Esophagus muscularis mucosa (tissue), 4 donors: ENCODE results near the gene LMO7. TPM values are rescaled to one million over a fixed set of nuclear protein-coding genes. Genes with fewer than 3 reads are reported as not detected.

Experiments
- DNase-seq: peaks from one replicate; pipeline ENCODE4 v3.0.0-alpha.2; 2017; ENCODE audit errors: extremely low spot score
- H3K27ac ChIP-seq, 4 donors: fragments of 200-600 bp; sonication (generic); replicated peaks in 1 of 4; 1 replicate in 3 of 4; 2 replicates in 1 of 4; pipeline ENCODE4 v1.5.1; 2016 to 2019; ENCODE audit warnings: mild to moderate bottlenecking in 1 of 4
- H3K27me3 ChIP-seq, 4 donors: fragments of 200-600 bp; sonication (generic); one replicate each; pipeline versions ENCODE4 v1.5.1 to v1.6.0; 2016 to 2019
- H3K36me3 ChIP-seq, 4 donors: fragments of 200-600 bp; sonication (generic); one replicate each; pipeline ENCODE4 v1.5.1; 2016 to 2019
- H3K4me1 ChIP-seq, 4 donors: fragments of 200-600 bp; sonication (generic); one replicate each; pipeline ENCODE4 v1.5.1; 2016 to 2019
- H3K4me3 ChIP-seq, 4 donors: fragments of 200-600 bp; sonication (generic); 1 replicate in 2 of 4; 2 replicates in 2 of 4; pipeline ENCODE4 v1.5.1; 2016 to 2019; ENCODE audit warnings: mild to moderate bottlenecking in 4 of 4, moderate library complexity in 1 of 4
- H3K9me3 ChIP-seq, 4 donors: fragments of 200-600 bp; sonication (generic); 1 replicate in 3 of 4; 2 replicates in 1 of 4; pipeline ENCODE4 v1.5.1; 2016 to 2019
- EP300 ChIP-seq: sonication (generic); formaldehyde crosslinking; IDR thresholded peaks from one replicate; pipeline ENCODE4 v1.6.1; 2017; ENCODE audit warnings: antibody characterized with exemption
- POLR2A ChIP-seq: fragments of 450-650 bp; IDR thresholded peaks from one replicate; pipeline ENCODE4 v1.6.1; 2017; ENCODE audit warnings: antibody characterized with exemption, moderate library complexity, mild to moderate bottlenecking, low read depth
- POLR2AphosphoS5 ChIP-seq, 2 donors: sonication (generic); formaldehyde crosslinking; IDR thresholded peaks; one replicate each; pipeline ENCODE4 v1.6.1; 2017; ENCODE audit warnings: antibody characterized with exemption in 2 of 2
- WGBS: methylation state at CpG from one replicate; pipeline ENCODE4 v1.1.5; 2018; 5-methylcytosine and 5-hydroxymethylcytosine counted together
- intact Hi-C: fragments of 100-400 bp; cut with DNase I; formaldehyde crosslinking; loops from one replicate; pipeline ENCODE4 v1.15.1; 2023
- total RNA-seq, 4 donors: library from RNA; depleted of rRNA; stranded (reverse); fragments of >200 nt; gene quantifications; one replicate each; pipeline versions ENCODE4 v1.1.0 to v1.2.1, GENCODE V29; 2016
- TF ChIP-seq, protein P1 (sequence below), 3 experiments: fragments of 200-600 bp in 2 of 3; fragments of 450-650 bp in 1 of 3; sonication (generic) in 2 of 3; IDR thresholded peaks; one replicate each; pipeline ENCODE4 v1.5.1; 2017 to 2019; ENCODE audit warnings: antibody characterized with exemption in 3 of 3, mild to moderate bottlenecking in 2 of 3, moderate library complexity in 1 of 3

Gene LMO7
- total RNA-seq, 4 donors from 2014 or later, result 11.4 to 17.8 (median 14.7) TPM

DNA sequence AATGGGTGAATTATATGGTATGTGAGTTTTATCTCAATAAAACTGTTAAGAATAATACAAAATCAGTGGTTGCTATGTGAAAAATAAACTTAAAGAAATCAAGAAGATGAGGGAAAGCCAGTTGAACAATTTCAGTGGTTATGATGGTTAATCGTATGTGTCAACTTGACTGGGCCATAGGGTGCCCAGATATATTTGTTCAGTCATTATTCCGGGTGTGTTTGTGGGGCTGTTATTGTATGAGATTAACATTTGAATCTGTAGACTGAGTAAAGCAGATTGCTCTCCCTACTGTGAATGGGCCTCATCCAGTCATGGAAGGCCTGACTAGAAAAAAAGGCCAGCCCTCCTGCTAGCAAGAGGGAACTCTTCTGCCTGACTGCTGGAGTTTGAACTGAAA lies 109.3 kb downstream of the LMO7 start:
- Histone ChIP-seq H3K4me3 (no peak overlapping the region), H3K36me3 (no peaks in the 10 kb centered on the region), H3K4me1 (peaks cover 0 to 3% (median 1%) of the 10 kb centered on the region in 4 donors), H3K9me3 (no peaks in the 10 kb centered on the region), H3K27me3 (no peaks in the 10 kb centered on the region), H3K27ac (no peak overlapping the region)
- intact Hi-C loops, result no loop called here
- 92% methylated on average over 2 of the region's 2 CpGs for WGBS
- DNase-seq, result no peak
- TF ChIP-seq POLR2AphosphoS5 (IDR thresholded peaks at IDR 0.05), result no peak
- TF ChIP-seq, protein P1, sequence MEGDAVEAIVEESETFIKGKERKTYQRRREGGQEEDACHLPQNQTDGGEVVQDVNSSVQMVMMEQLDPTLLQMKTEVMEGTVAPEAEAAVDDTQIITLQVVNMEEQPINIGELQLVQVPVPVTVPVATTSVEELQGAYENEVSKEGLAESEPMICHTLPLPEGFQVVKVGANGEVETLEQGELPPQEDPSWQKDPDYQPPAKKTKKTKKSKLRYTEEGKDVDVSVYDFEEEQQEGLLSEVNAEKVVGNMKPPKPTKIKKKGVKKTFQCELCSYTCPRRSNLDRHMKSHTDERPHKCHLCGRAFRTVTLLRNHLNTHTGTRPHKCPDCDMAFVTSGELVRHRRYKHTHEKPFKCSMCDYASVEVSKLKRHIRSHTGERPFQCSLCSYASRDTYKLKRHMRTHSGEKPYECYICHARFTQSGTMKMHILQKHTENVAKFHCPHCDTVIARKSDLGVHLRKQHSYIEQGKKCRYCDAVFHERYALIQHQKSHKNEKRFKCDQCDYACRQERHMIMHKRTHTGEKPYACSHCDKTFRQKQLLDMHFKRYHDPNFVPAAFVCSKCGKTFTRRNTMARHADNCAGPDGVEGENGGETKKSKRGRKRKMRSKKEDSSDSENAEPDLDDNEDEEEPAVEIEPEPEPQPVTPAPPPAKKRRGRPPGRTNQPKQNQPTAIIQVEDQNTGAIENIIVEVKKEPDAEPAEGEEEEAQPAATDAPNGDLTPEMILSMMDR (IDR thresholded peaks at IDR 0.05), result no peak
- TF ChIP-seq EP300, result no peak

DNA sequence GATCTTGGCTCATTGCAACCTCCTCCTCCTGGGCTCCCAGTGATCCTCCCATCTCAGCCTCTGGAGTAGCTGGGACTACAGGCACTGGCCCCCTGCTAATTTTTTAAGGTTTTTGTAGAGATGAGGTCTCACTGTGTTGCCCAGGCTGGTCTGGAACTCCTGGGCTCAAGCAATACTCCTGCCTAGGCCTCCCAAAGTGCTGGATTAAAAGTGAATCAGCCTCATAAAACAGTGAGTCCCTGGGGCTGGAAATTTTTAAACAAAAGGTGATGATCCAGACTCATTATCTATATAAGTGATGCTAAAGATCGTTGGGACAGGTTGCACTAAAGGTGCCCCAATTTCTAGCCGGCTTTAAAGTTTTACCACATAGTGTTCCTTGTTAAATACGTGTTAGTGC lies 112.7 kb downstream of the LMO7 start:
- no peaks in the 10 kb centered on the region for H3K36me3 ChIP-seq
- 82% methylated on average over 3 of the region's 3 CpGs for WGBS
- DNase-seq, result no peak
- no peaks in the 10 kb centered on the region for H3K9me3 ChIP-seq
- H3K27ac ChIP-seq, result no peak overlapping the region
- H3K4me1 ChIP-seq, result peaks cover 0 to 3% (median 1%) of the 10 kb centered on the region in 4 donors
- TF ChIP-seq, protein P1 (IDR thresholded peaks at IDR 0.05), result no peak
- TF ChIP-seq EP300 (no peak), POLR2A (no peak), POLR2AphosphoS5 (IDR thresholded peaks at IDR 0.05) (no peak)
- no peak overlapping the region for H3K4me3 ChIP-seq
- intact Hi-C loops, result no loop called here
- H3K27me3 ChIP-seq, result no peaks in the 10 kb centered on the region

DNA sequence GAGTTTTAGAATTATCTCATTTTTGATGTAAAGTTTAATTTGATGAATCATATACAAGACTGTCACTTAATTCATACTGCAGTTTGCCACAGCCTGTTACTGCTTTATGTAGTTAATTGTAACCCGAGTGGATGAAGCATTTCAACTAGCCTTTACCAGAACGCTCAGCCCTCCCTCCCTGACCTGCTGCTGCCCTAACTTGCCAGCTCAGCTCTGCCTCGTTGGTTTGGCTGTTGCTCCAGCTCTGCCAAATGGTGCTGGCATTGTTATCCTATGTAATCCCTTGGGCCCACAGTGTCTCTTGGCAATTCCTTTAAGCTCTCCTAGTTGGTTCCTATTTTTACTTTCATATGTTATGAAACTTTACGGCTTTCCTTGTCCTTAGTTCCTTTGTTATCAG lies 113.3 kb downstream of the LMO7 start:
- no peak overlapping the region for H3K4me3 ChIP-seq
- H3K36me3 ChIP-seq, result no peaks in the 10 kb centered on the region
- WGBS, result 48% methylated on average over 4 of the region's 4 CpGs
- H3K27ac ChIP-seq, result no peak overlapping the region
- H3K9me3 ChIP-seq, result no peaks in the 10 kb centered on the region
- TF ChIP-seq POLR2AphosphoS5 (IDR thresholded peaks at IDR 0.05), result no peak
- TF ChIP-seq, protein P1 (IDR thresholded peaks at IDR 0.05), result no peak
- no peak for TF ChIP-seq POLR2A
- no peak for TF ChIP-seq EP300
- H3K27me3 ChIP-seq, result no peaks in the 10 kb centered on the region
- DNase-seq, result no peak
- intact Hi-C loops, result no loop called here
- H3K4me1 ChIP-seq, result peaks cover 0 to 3% (median 1%) of the 10 kb centered on the region in 4 donors

DNA sequence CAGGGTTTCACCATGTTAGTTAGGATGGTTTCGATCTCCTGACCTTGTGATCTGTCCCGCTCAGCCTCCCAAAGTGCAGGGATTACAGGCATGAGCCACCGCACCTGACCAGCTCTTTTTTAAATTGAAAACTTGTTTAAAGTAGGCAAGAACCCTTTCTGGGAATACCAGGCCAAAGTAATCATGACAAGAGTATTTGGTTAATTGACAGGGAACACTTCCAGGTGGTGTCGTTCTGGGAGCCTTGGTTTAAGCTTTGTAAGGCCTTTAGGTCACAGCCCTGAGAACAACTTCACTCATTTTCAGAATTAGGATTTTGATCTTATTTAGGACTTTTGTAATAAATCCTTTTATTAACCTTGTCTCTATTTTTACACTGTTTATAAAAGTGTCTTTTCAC lies 115.2 kb downstream of the LMO7 start:
- Histone ChIP-seq H3K4me3 (no peak overlapping the region), H3K4me1 (peaks cover 0 to 3% (median 1%) of the 10 kb centered on the region in 4 donors), H3K27ac (no peak overlapping the region), H3K36me3 (no peaks in the 10 kb centered on the region), H3K27me3 (no peaks in the 10 kb centered on the region), H3K9me3 (no peaks in the 10 kb centered on the region)
- no peak for DNase-seq
- TF ChIP-seq EP300 (no peak), POLR2AphosphoS5 (IDR thresholded peaks at IDR 0.05) (no peak)
- TF ChIP-seq, protein P1 (IDR thresholded peaks at IDR 0.05), result no peak
- 89% methylated on average over 4 of the region's 4 CpGs for WGBS
- intact Hi-C loops, result no loop called here

DNA sequence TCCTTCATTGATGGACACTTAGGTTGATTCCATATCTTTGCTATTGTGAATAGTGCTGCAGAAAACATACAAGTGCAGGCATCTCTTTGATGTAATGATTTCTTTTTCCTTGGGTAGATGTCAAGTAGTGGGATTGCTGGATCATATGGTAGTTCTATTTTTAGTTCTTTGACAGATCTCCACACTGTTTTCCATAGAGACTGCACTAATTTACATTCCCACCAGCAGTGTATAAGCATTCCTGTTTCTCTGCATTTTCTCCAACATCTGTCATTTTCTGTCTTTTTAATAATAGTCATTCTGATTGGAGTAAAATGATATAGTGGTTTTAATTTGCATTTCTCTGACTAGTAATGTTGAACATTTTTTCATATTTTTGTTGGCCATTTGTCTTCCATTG lies 116.7 kb downstream of the LMO7 start:
- Histone ChIP-seq H3K4me3 (no peak overlapping the region), H3K27me3 (no peaks in the 10 kb centered on the region), H3K9me3 (no peaks in the 10 kb centered on the region), H3K27ac (no peak overlapping the region), H3K36me3 (no peaks in the 10 kb centered on the region), H3K4me1 (peaks cover 0 to 3% (median 1%) of the 10 kb centered on the region in 4 donors)
- intact Hi-C loops, result no loop called here
- DNase-seq, result no peak
- TF ChIP-seq POLR2A (no peak), EP300 (no peak), POLR2AphosphoS5 (IDR thresholded peaks at IDR 0.05) (no peak)
- TF ChIP-seq, protein P1 (IDR thresholded peaks at IDR 0.05), result no peak
